DOHH2 (cell line): ENCODE data around the gene FGFR3.

Experiments
- H3F3A ChIP-seq: fragments of 200-600 bp; sonication (generic), shearing (Covaris generic); 2 replicates; pipeline ENCODE4 v1.6.0; 2016; ENCODE audit warnings: antibody characterized with exemption, mild to moderate bottlenecking; ENCODE audit not compliant: control insufficient read depth, insufficient read depth
- H3K27ac ChIP-seq: fragments of 200-600 bp; sonication (generic); 2 replicates; pipeline ENCODE4 v1.5.1; 2014; ENCODE audit warnings: low read depth, mild to moderate bottlenecking, low read length, moderate library complexity
- H3K27me3 ChIP-seq: fragments of 200-600 bp; sonication (generic); 2 replicates; pipeline ENCODE4 v1.6.1; 2014; ENCODE audit warnings: mild to moderate bottlenecking, low read length, mixed read lengths; ENCODE audit not compliant: control insufficient read depth
- H3K36me3 ChIP-seq: fragments of 200-600 bp; sonication (generic); 2 replicates; pipeline ENCODE4 v1.6.1; 2014; ENCODE audit warnings: mild to moderate bottlenecking, low read length, moderate library complexity, mixed read lengths; ENCODE audit not compliant: control insufficient read depth
- H3K4me1 ChIP-seq: fragments of 200-600 bp; sonication (generic); 2 replicates; pipeline ENCODE4 v1.6.1; 2014; ENCODE audit warnings: mild to moderate bottlenecking, low read length, mixed read lengths; ENCODE audit not compliant: control insufficient read depth
- H3K4me2 ChIP-seq: fragments of 200-600 bp; sonication (generic); 2 replicates; pipeline ENCODE4 v1.6.0; 2014; ENCODE audit warnings: mild to moderate bottlenecking, low read length, moderate library complexity
- H3K4me3 ChIP-seq: fragments of 200-600 bp; sonication (generic); 2 replicates; pipeline ENCODE4 v1.5.1; 2014; ENCODE audit warnings: mild to moderate bottlenecking, low read length, mixed read lengths
- H3K79me2 ChIP-seq: fragments of 200-600 bp; sonication (generic); 2 replicates; pipeline ENCODE4 v1.6.1; 2014; ENCODE audit warnings: mild to moderate bottlenecking, low read length, mixed read lengths; ENCODE audit not compliant: control insufficient read depth
- H3K9me2 ChIP-seq: fragments of 200-600 bp; sonication (generic); replicated peaks from 2 replicates; pipeline ENCODE4 v1.6.1; 2014; ENCODE audit warnings: mild to moderate bottlenecking, low read length, mixed read lengths; ENCODE audit not compliant: control insufficient read depth
- H3K9me3 ChIP-seq: fragments of 200-600 bp; sonication (generic); 2 replicates; pipeline ENCODE4 v1.6.1; 2014; ENCODE audit warnings: antibody characterized with exemption, low read length, mixed read lengths; ENCODE audit not compliant: control insufficient read depth, insufficient read depth
- H4K20me1 ChIP-seq: fragments of 200-600 bp; sonication (generic); 2 replicates; pipeline ENCODE4 v1.6.0; 2014; ENCODE audit warnings: low read depth, mild to moderate bottlenecking, antibody characterized with exemption, low read length, moderate library complexity; ENCODE audit not compliant: control insufficient read depth, insufficient read depth
- CTCF ChIP-seq: fragments of 200-600 bp; sonication (generic); IDR thresholded peaks from one replicate; pipeline ENCODE4 v1.5.1; 2014; ENCODE audit warnings: antibody characterized with exemption, mild to moderate bottlenecking, low read depth, low read length; ENCODE audit not compliant: poor library complexity, severe bottlenecking
- EZH2phosphoT487 ChIP-seq: fragments of 200-600 bp; sonication (generic); IDR thresholded peaks from 2 replicates; pipeline ENCODE4 v1.6.1; 2017; ENCODE audit warnings: borderline replicate concordance, mild to moderate bottlenecking, antibody characterized with exemption, low read length, moderate library complexity, mixed read lengths

The FGFR3 gene

DNA sequence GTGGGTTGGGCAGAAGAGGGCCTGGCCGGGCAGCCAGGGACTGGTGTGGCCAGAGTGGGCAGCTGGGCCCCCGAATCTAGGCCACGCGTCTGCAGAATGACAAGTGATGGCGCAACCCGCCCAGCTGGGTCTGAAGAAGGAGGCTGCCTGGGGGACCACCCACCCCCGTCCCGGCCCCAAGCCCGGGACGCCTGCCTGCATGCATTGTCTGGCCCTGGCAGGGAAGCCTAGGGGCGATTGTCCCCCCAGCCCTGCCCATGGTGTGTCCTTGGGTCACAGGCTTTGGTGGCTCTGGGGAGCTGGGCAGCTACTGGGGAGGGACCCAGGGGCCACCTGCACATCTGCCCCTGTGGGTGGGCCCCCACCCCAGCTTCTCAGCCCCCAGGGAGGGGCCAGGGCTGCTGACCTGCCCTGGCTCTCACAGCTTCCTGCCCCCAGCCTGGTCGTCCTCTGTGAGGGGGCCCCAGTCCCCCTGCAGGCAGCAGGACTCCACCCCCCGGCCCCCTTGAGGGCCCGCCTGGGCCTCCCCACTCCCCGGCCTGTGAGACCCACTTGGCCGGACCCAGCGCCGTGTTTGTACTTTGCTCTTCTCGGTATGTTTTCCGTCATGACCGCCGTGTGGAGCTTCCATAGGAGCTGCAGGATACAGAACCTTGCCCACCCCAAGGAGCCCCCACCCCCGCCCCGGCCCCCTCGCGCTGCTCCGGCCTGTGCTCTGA, 4.9 kb downstream of the FGFR3 start:
- Histone ChIP-seq H3F3A (no peaks in the 10 kb centered on the region), H4K20me1 (no peaks in the 10 kb centered on the region), H3K4me2 (no peak overlapping the region), H3K4me1 (no peaks in the 10 kb centered on the region), H3K4me3 (no peak overlapping the region), H3K36me3 (no peaks in the 10 kb centered on the region), H3K9me2 (no peaks in the 10 kb centered on the region), H3K9me3 (no peaks in the 10 kb centered on the region), H3K27me3 (peaks cover 26% of the 10 kb centered on the region), H3K79me2 (no peaks in the 10 kb centered on the region), H3K27ac (no peak overlapping the region)
- TF ChIP-seq CTCF (no peak), EZH2phosphoT487 (no peak)

GRCh38 chr4:1798580-1799386, 5.7 kb downstream of the FGFR3 start:
- no peaks in the 10 kb centered on the region for H3F3A ChIP-seq
- H3K9me3 ChIP-seq: no peaks in the 10 kb centered on the region
- no peak for TF ChIP-seq EZH2phosphoT487
- no peak for TF ChIP-seq CTCF
- H4K20me1 ChIP-seq: no peaks in the 10 kb centered on the region
- H3K27ac ChIP-seq: no peak overlapping the region
- no peaks in the 10 kb centered on the region for H3K9me2 ChIP-seq
- H3K4me2 ChIP-seq: no peak overlapping the region
- no peak overlapping the region for H3K4me3 ChIP-seq
- no peaks in the 10 kb centered on the region for H3K4me1 ChIP-seq
- no peaks in the 10 kb centered on the region for H3K36me3 ChIP-seq
- peaks cover 26% of the 10 kb centered on the region for H3K27me3 ChIP-seq
- H3K79me2 ChIP-seq: no peaks in the 10 kb centered on the region

- no peaks in the 10 kb centered on the region for H3K79me2 ChIP-seq
- no peaks in the 10 kb centered on the region for H3K4me1 ChIP-seq
- TF ChIP-seq CTCF: no peak
- TF ChIP-seq EZH2phosphoT487: no peak
- no peaks in the 10 kb centered on the region for H3K9me2 ChIP-seq
- no peaks in the 10 kb centered on the region for H3K9me3 ChIP-seq
- H3K36me3 ChIP-seq: no peaks in the 10 kb centered on the region
- peaks cover 19% of the 10 kb centered on the region for H3K27me3 ChIP-seq
- no peaks in the 10 kb centered on the region for H3F3A ChIP-seq
- H4K20me1 ChIP-seq: no peaks in the 10 kb centered on the region
- H3K27ac ChIP-seq: no peak overlapping the region
- no peak overlapping the region for H3K4me3 ChIP-seq
- H3K4me2 ChIP-seq: no peak overlapping the region
These were observed 6.6 kb downstream of the FGFR3 start for GRCh38 chr4:1799387-1800375.
